HL-60 (cell line): ENCODE measurements around the gene SCLT1.

Experiments
- GABPA ChIP-seq: IDR thresholded peaks from 2 replicates; pipeline ENCODE4 v1.6.1; 2012; ENCODE audit warnings: low read depth
- POLR2AphosphoS5 ChIP-seq: IDR thresholded peaks from 2 replicates; pipeline ENCODE4 v1.6.1; 2012; ENCODE audit warnings: low read depth
- SPI1 ChIP-seq: IDR thresholded peaks from 2 replicates; pipeline ENCODE4 v1.6.1; 2012; ENCODE audit warnings: low read depth, mild to moderate bottlenecking, borderline replicate concordance
- TF ChIP-seq, protein P1 (sequence below): IDR thresholded peaks from one replicate; pipeline ENCODE4 v1.5.1; 2011; ENCODE audit warnings: low read length, control low read depth, inconsistent platforms; ENCODE audit not compliant: insufficient read depth
- TF ChIP-seq, protein P2 (sequence below): IDR thresholded peaks from 2 replicates; pipeline ENCODE4 v1.6.1; 2012; ENCODE audit warnings: low read depth; ENCODE audit not compliant: insufficient replicate concordance

DNA sequence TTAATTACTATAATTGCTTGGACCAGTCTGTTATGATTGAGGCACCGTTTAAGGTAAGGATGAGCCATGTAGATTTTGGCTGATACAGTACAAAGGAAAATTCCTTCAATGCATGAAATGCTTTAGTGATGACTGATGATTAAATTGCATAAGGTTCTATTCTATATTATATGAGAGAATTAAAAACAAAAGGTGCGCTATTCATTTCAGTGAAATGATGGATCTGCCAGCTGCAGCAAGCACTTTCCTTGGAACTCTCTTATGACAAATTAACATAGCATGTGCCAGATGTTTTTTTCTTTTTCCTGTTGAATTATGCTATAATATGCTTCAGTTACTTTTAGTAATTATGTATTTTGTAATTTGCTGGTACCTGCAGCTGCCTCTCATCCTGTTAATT is 185.4 kb downstream of the SCLT1 start:
- TF ChIP-seq, protein P1, sequence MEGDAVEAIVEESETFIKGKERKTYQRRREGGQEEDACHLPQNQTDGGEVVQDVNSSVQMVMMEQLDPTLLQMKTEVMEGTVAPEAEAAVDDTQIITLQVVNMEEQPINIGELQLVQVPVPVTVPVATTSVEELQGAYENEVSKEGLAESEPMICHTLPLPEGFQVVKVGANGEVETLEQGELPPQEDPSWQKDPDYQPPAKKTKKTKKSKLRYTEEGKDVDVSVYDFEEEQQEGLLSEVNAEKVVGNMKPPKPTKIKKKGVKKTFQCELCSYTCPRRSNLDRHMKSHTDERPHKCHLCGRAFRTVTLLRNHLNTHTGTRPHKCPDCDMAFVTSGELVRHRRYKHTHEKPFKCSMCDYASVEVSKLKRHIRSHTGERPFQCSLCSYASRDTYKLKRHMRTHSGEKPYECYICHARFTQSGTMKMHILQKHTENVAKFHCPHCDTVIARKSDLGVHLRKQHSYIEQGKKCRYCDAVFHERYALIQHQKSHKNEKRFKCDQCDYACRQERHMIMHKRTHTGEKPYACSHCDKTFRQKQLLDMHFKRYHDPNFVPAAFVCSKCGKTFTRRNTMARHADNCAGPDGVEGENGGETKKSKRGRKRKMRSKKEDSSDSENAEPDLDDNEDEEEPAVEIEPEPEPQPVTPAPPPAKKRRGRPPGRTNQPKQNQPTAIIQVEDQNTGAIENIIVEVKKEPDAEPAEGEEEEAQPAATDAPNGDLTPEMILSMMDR, result no peak
- TF ChIP-seq GABPA (no peak), POLR2AphosphoS5 (no peak), SPI1 (no peak)
- TF ChIP-seq, protein P2, sequence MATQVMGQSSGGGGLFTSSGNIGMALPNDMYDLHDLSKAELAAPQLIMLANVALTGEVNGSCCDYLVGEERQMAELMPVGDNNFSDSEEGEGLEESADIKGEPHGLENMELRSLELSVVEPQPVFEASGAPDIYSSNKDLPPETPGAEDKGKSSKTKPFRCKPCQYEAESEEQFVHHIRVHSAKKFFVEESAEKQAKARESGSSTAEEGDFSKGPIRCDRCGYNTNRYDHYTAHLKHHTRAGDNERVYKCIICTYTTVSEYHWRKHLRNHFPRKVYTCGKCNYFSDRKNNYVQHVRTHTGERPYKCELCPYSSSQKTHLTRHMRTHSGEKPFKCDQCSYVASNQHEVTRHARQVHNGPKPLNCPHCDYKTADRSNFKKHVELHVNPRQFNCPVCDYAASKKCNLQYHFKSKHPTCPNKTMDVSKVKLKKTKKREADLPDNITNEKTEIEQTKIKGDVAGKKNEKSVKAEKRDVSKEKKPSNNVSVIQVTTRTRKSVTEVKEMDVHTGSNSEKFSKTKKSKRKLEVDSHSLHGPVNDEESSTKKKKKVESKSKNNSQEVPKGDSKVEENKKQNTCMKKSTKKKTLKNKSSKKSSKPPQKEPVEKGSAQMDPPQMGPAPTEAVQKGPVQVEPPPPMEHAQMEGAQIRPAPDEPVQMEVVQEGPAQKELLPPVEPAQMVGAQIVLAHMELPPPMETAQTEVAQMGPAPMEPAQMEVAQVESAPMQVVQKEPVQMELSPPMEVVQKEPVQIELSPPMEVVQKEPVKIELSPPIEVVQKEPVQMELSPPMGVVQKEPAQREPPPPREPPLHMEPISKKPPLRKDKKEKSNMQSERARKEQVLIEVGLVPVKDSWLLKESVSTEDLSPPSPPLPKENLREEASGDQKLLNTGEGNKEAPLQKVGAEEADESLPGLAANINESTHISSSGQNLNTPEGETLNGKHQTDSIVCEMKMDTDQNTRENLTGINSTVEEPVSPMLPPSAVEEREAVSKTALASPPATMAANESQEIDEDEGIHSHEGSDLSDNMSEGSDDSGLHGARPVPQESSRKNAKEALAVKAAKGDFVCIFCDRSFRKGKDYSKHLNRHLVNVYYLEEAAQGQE, result no peak
